GM21526 (cell line): ENCODE results near the gene CHRNA1.

ENCODE experiments used
- ATAC-seq: cut with Tn5 transposase; IDR thresholded peaks from one replicate; pipeline ENCODE4 v1.9.1; 2021; ENCODE audit warnings: moderate library complexity; ENCODE audit not compliant: unreplicated experiment, low FRiP score

The CHRNA1 gene

GRCh38 chr2:174764280-174765255 is at the start of gene CHRNA1:
Gene CHRNA1, minus strand, starts transcription at chr2:174764472. Its CDS starts 78 bp downstream, at chr2:174764394.
- ATAC-seq = no peak

- ATAC-seq = no peak
Measured at GRCh38 chr2:174812037-174812436, 47.8 kb upstream of the CHRNA1 start.

GRCh38 chr2:174807931-174808330 is 43.7 kb upstream of the CHRNA1 start:
- ATAC-seq = no peak

- ATAC-seq = no peak
Measured at GRCh38 chr2:174805803-174806202, 41.5 kb upstream of the CHRNA1 start.

- no peak for ATAC-seq
Measured at GRCh38 chr2:174802459-174802858, 38.2 kb upstream of the CHRNA1 start.

GRCh38 chr2:174800436-174801205 is 36.3 kb upstream of the CHRNA1 start:
- ATAC-seq = no peak

- ATAC-seq = no peak
Measured at GRCh38 chr2:174798801-174799200, 34.5 kb upstream of the CHRNA1 start.

- no peak for ATAC-seq
Measured at GRCh38 chr2:174797781-174798276, 33.6 kb upstream of the CHRNA1 start.

GRCh38 chr2:174796319-174796771 is 32.1 kb upstream of the CHRNA1 start:
- ATAC-seq = no peak

GRCh38 chr2:174794851-174795374 is 30.6 kb upstream of the CHRNA1 start:
- no peak for ATAC-seq

GRCh38 chr2:174792309-174793025 is 28.2 kb upstream of the CHRNA1 start:
- ATAC-seq = no peak

- no peak for ATAC-seq
Measured at GRCh38 chr2:174791746-174792280, 27.5 kb upstream of the CHRNA1 start.

GRCh38 chr2:174791020-174791419 is 26.7 kb upstream of the CHRNA1 start:
- no peak for ATAC-seq

- ATAC-seq = no peak
Measured at GRCh38 chr2:174789001-174789400, 24.7 kb upstream of the CHRNA1 start.

GRCh38 chr2:174788291-174788929 is 24.1 kb upstream of the CHRNA1 start:
- no peak for ATAC-seq

GRCh38 chr2:174787487-174788205 is 23.4 kb upstream of the CHRNA1 start:
- no peak for ATAC-seq

GRCh38 chr2:174786066-174786725 is 21.9 kb upstream of the CHRNA1 start:
- no peak for ATAC-seq

- no peak for ATAC-seq
Measured at GRCh38 chr2:174785481-174785880, 21.2 kb upstream of the CHRNA1 start.
